Kidney (tissue), 14 donors: ENCODE results near the gene RAPGEF6. TPM values are rescaled to one million over a fixed set of nuclear protein-coding genes. Genes with fewer than 3 reads are reported as not detected.

Experiments used
- DNase-seq, 5 donors: peaks; one replicate each; pipeline ENCODE4 v3.0.0-alpha.2; 2013 to 2020
- FAIRE-seq: peaks from 2 replicates; lab custom pipeline; 2012; peaks lifted over from hg19 to GRCh38; lab: Jason Lieb, UNC
- H3K27ac ChIP-seq, 2 donors: one replicate each; pipeline ENCODE4 v1.7.0; 2013; ENCODE audit warnings: low read depth in 2 of 2, low read length in 2 of 2, inconsistent platforms in 1 of 2
- H3K27me3 ChIP-seq: one replicate; pipeline ENCODE4 v1.7.1; 2013; ENCODE audit warnings: low read length, inconsistent platforms; ENCODE audit not compliant: control insufficient read depth, insufficient read depth
- H3K36me3 ChIP-seq, 3 donors: one replicate each; pipeline versions ENCODE4 v1.7.0 to v1.7.1; 2013; ENCODE audit warnings: low read length in 3 of 3, control low read depth in 1 of 3, inconsistent platforms in 1 of 3; ENCODE audit not compliant: insufficient read depth in 3 of 3, control insufficient read depth in 2 of 3
- H3K4me1 ChIP-seq, 3 donors: one replicate each; pipeline versions ENCODE4 v1.7.0 to v1.7.1; 2013; ENCODE audit warnings: low read length in 3 of 3, inconsistent platforms in 1 of 3, low read depth in 1 of 3; ENCODE audit not compliant: control insufficient read depth in 2 of 3, insufficient read depth in 2 of 3
- H3K4me3 ChIP-seq, 3 donors: one replicate each; pipeline versions ENCODE4 v1.7.0 to v1.8.1; 2013; ENCODE audit warnings: low read length in 3 of 3, control low read depth in 1 of 3, inconsistent platforms in 1 of 3
- H3K9ac ChIP-seq, 3 donors: one replicate each; pipeline versions ENCODE4 v1.7.0 to v1.7.1; 2013; ENCODE audit warnings: low read length in 3 of 3, control low read depth in 1 of 3, inconsistent platforms in 1 of 3
- H3K9me3 ChIP-seq, 3 donors: one replicate each; pipeline versions ENCODE4 v1.7.0 to v1.7.1; 2013; ENCODE audit warnings: low read length in 3 of 3, control low read depth in 1 of 3, inconsistent platforms in 1 of 3; ENCODE audit not compliant: control insufficient read depth in 2 of 3, insufficient read depth in 1 of 3
- CTCF ChIP-seq: IDR thresholded peaks from 3 replicates; pipeline ENCODE4 v1.5.1; 2012; ENCODE audit warnings: mild to moderate bottlenecking, moderate library complexity, borderline replicate concordance; ENCODE audit not compliant: insufficient read depth; ENCODE audit errors: extremely low read depth
- intact Hi-C: fragments of 100-400 bp; cut with DNase I; formaldehyde crosslinking; loops from one replicate; pipeline ENCODE4 v1.11.1; 2022
- polyA plus RNA-seq: library from polyadenylated mRNA; stranded (reverse); fragments of 350-450 nt; fragmentation: Illumina TruSeq; extraction: RNeasy Lipid Tissue Mini Kit (QIAGEN cat#74804); gene quantifications from one replicate; pipeline ENCODE4 v1.2.3, GENCODE V29; 2014; ENCODE audit warnings: low read depth, low replicate concordance; ENCODE audit not compliant: insufficient read depth
- total RNA-seq: library from RNA; stranded (reverse); fragmentation: NEBNext Ultra II Directional; extraction: Animal tissue kit (Norgen Biotek cat#: 25700); gene quantifications from one replicate; pipeline ENCODE4 v1.2.1, GENCODE V29; 2021
- donor health status: control.
- donor health status: control.
- donor health status: control.
- donor health status: control.
- donor health status: control.
- donor health status: DM: yes; HTN: yes; CAD: no.
- donor health status: Normal renal cell carcinoma (clear cell type).

Gene RAPGEF6
- total and polyA plus RNA-seq, 2 donors from 2014 or later, result 1.8 to 28.6 TPM

- H3K36me3 ChIP-seq, result no peaks in the 10 kb centered on the region
- TF ChIP-seq CTCF, result no peak
- H3K4me3 ChIP-seq, result no peak overlapping the region
- H3K27ac ChIP-seq, result no peak overlapping the region
- DNase-seq (no peak), FAIRE-seq (no peak)
- no peaks in the 10 kb centered on the region for H3K9me3 ChIP-seq
- H3K27me3 ChIP-seq, result no peaks in the 10 kb centered on the region
- no peak overlapping the region for H3K9ac ChIP-seq
- H3K4me1 ChIP-seq, result no peaks in the 10 kb centered on the region
- intact Hi-C loops, result no loop called here
Measured at GRCh38 chr5:131615957-131616356, 19.1 kb downstream of the RAPGEF6 start.

GRCh38 chr5:131613423-131613822 is 21.6 kb downstream of the RAPGEF6 start:
- DNase-seq (no peak), FAIRE-seq (no peak)
- Histone ChIP-seq H3K9me3 (no peaks in the 10 kb centered on the region), H3K36me3 (no peaks in the 10 kb centered on the region), H3K9ac (no peak overlapping the region), H3K4me1 (peaks cover 0 to 2% (median 0%) of the 10 kb centered on the region in 3 donors), H3K4me3 (no peak overlapping the region), H3K27ac (no peak overlapping the region), H3K27me3 (no peaks in the 10 kb centered on the region)
- intact Hi-C loops, result no loop called here
- no peak for TF ChIP-seq CTCF

- DNase-seq, result no peak
- Histone ChIP-seq H3K36me3 (no peaks in the 10 kb centered on the region), H3K27ac (no peak overlapping the region), H3K4me3 (no peak overlapping the region), H3K9me3 (no peaks in the 10 kb centered on the region), H3K27me3 (no peaks in the 10 kb centered on the region), H3K9ac (no peak overlapping the region), H3K4me1 (peaks cover 0 to 2% (median 0%) of the 10 kb centered on the region in 3 donors)
- TF ChIP-seq CTCF, result no peak
- intact Hi-C loops, result no loop called here
- FAIRE-seq, result no peak
Measured at GRCh38 chr5:131611064-131611381, 24.0 kb downstream of the RAPGEF6 start.

GRCh38 chr5:131610198-131611063 is 24.6 kb downstream of the RAPGEF6 start:
- Histone ChIP-seq H3K9ac (no peak overlapping the region), H3K4me3 (no peak overlapping the region), H3K36me3 (no peaks in the 10 kb centered on the region), H3K9me3 (no peaks in the 10 kb centered on the region), H3K27ac (no peak overlapping the region), H3K27me3 (no peaks in the 10 kb centered on the region), H3K4me1 (peaks cover 0 to 2% (median 0%) of the 10 kb centered on the region in 3 donors)
- DNase-seq (peak in 3 of 5 donors; percentile 24 to 53 (median 40)), FAIRE-seq (no peak)
- TF ChIP-seq CTCF, result no peak
- intact Hi-C loops, result no loop called here
